Hepatocyte (in vitro differentiated cells): Measurements from ENCODE around the gene SLC12A8. TPM values are rescaled to one million over a fixed set of nuclear protein-coding genes. Genes with fewer than 3 reads are reported as not detected.

Experiments
- DNase-seq: peaks from one replicate; pipeline ENCODE4 v3.0.0-alpha.2; 2016; ENCODE audit warnings: low spot score
- H2AFZ ChIP-seq: fragments of 200-600 bp; sonication (generic); 2 replicates; pipeline ENCODE4 v1.6.0; 2016; ENCODE audit warnings: antibody characterized with exemption, mild to moderate bottlenecking
- H3K27ac ChIP-seq: fragments of 200-600 bp; sonication (generic); 2 replicates; pipeline ENCODE4 v1.5.1; 2016; ENCODE audit warnings: mild to moderate bottlenecking
- H3K27me3 ChIP-seq: fragments of 200-600 bp; sonication (generic); 2 replicates; pipeline ENCODE4 v1.6.1; 2016
- H3K36me3 ChIP-seq: fragments of 200-600 bp; sonication (generic); replicated peaks from 2 replicates; pipeline ENCODE4 v1.5.1; 2016; ENCODE audit warnings: low read depth; ENCODE audit not compliant: insufficient read depth
- H3K4me1 ChIP-seq: fragments of 200-600 bp; sonication (generic); 2 replicates; pipeline ENCODE4 v1.5.1; 2016; ENCODE audit warnings: mild to moderate bottlenecking, moderate library complexity; ENCODE audit not compliant: insufficient read depth
- H3K4me2 ChIP-seq: fragments of 200-600 bp; sonication (generic); 2 replicates; pipeline ENCODE4 v1.6.0; 2016
- H3K4me3 ChIP-seq: fragments of 200-600 bp; sonication (generic); 2 replicates; pipeline ENCODE4 v1.5.1; 2016; ENCODE audit warnings: mild to moderate bottlenecking
- H3K79me2 ChIP-seq: fragments of 200-600 bp; sonication (generic); 2 replicates; pipeline ENCODE4 v1.6.0; 2017; ENCODE audit warnings: mild to moderate bottlenecking
- H3K9me2 ChIP-seq: fragments of 200-600 bp; sonication (generic); replicated peaks from 2 replicates; pipeline ENCODE4 v1.6.0; 2017; ENCODE audit warnings: mild to moderate bottlenecking; ENCODE audit not compliant: insufficient read depth
- H3K9me3 ChIP-seq: fragments of 200-600 bp; sonication (generic); 2 replicates; pipeline ENCODE4 v1.5.1; 2016; ENCODE audit warnings: low read depth, mild to moderate bottlenecking
- H4K20me1 ChIP-seq: fragments of 200-600 bp; sonication (generic); 2 replicates; pipeline ENCODE4 v1.6.0; 2016; ENCODE audit warnings: mild to moderate bottlenecking; ENCODE audit not compliant: insufficient read depth, poor library complexity, severe bottlenecking
- CTCF ChIP-seq: fragments of 200-600 bp; sonication (generic); IDR thresholded peaks from 2 replicates; pipeline ENCODE4 v1.5.1; 2016; ENCODE audit warnings: antibody characterized with exemption, mild to moderate bottlenecking; ENCODE audit not compliant: poor library complexity
- EZH2 ChIP-seq: fragments of 200-600 bp; sonication (generic); IDR thresholded peaks from 2 replicates; pipeline ENCODE4 v1.6.1; 2016; ENCODE audit warnings: antibody characterized with exemption, mild to moderate bottlenecking, borderline replicate concordance
- EZH2phosphoT487 ChIP-seq: fragments of 200-600 bp; sonication (generic); IDR thresholded peaks from one replicate; pipeline ENCODE4 v1.6.1; 2018; ENCODE audit warnings: antibody characterized with exemption, mild to moderate bottlenecking, low read depth, moderate library complexity; ENCODE audit not compliant: unreplicated experiment, severe bottlenecking
- WGBS: methylation state at CpG from one replicate; pipeline ENCODE4 v1.1.6; 2016; ENCODE audit warnings: low lambda C conversion rate; ENCODE audit errors: missing lambda C conversion rate; 5-methylcytosine and 5-hydroxymethylcytosine counted together
- polyA plus RNA-seq: library from polyadenylated mRNA; unstranded; fragments of >200 nt; fragmentation: Nextera tagmentation; extraction: Ambion mirVana; gene quantifications from 2 replicates; pipeline ENCODE4 v1.2.1, GENCODE V29; 2016
- total RNA-seq: library from RNA; depleted of rRNA; stranded (reverse); fragments of >200 nt; gene quantifications from 2 replicates; pipeline ENCODE4 v1.2.3, GENCODE V29; 2014

Gene SLC12A8
- total and polyA plus RNA-seq, 2 experiments from 2014 or later, result 18.9 to 20.0 TPM

- no peaks in the 10 kb centered on the region for H3K9me2 ChIP-seq
- no peak overlapping the region for H3K4me2 ChIP-seq
- no peaks in the 10 kb centered on the region for H3K27me3 ChIP-seq
- H2AFZ ChIP-seq, result no peak overlapping the region
- no peak overlapping the region for H3K4me3 ChIP-seq
- no peaks in the 10 kb centered on the region for H3K36me3 ChIP-seq
- no peaks in the 10 kb centered on the region for H4K20me1 ChIP-seq
- WGBS, result 67% methylated on average over 6 of the region's 6 CpGs
- H3K79me2 ChIP-seq, result no peaks in the 10 kb centered on the region
- H3K27ac ChIP-seq, result peak overlapping the region; percentile 48
- TF ChIP-seq EZH2phosphoT487, result no peak
- no peak for TF ChIP-seq CTCF
- TF ChIP-seq EZH2, result no peak
- peak; percentile 41 for DNase-seq
- H3K4me1 ChIP-seq, result peaks cover 29% of the 10 kb centered on the region
- no peaks in the 10 kb centered on the region for H3K9me3 ChIP-seq
These were observed 96.1 kb downstream of the SLC12A8 start for GRCh38 chr3:125116311-125117080.

GRCh38 chr3:125115640-125116039 is 96.9 kb downstream of the SLC12A8 start:
- TF ChIP-seq CTCF (no peak), EZH2phosphoT487 (no peak), EZH2 (no peak)
- Histone ChIP-seq H3K36me3 (no peaks in the 10 kb centered on the region), H3K4me1 (peaks cover 25% of the 10 kb centered on the region), H3K27me3 (no peaks in the 10 kb centered on the region), H3K79me2 (no peaks in the 10 kb centered on the region), H3K27ac (peak overlapping the region; percentile 25), H3K9me3 (no peaks in the 10 kb centered on the region), H2AFZ (no peak overlapping the region), H3K4me3 (no peak overlapping the region), H3K9me2 (no peaks in the 10 kb centered on the region), H4K20me1 (no peaks in the 10 kb centered on the region), H3K4me2 (no peak overlapping the region)
- DNase-seq, result no peak
- 57% methylated on average over 9 of the region's 9 CpGs for WGBS

- no peak overlapping the region for H3K27ac ChIP-seq
- no peaks in the 10 kb centered on the region for H3K9me2 ChIP-seq
- 87% methylated on average over 1 of the region's 1 CpG for WGBS
- no peak overlapping the region for H3K4me2 ChIP-seq
- peaks cover 15% of the 10 kb centered on the region for H3K4me1 ChIP-seq
- no peaks in the 10 kb centered on the region for H3K79me2 ChIP-seq
- TF ChIP-seq CTCF, result no peak
- no peak for TF ChIP-seq EZH2phosphoT487
- TF ChIP-seq EZH2, result no peak
- H3K9me3 ChIP-seq, result no peaks in the 10 kb centered on the region
- DNase-seq, result no peak
- no peaks in the 10 kb centered on the region for H3K36me3 ChIP-seq
- no peak overlapping the region for H2AFZ ChIP-seq
- no peaks in the 10 kb centered on the region for H4K20me1 ChIP-seq
- no peaks in the 10 kb centered on the region for H3K27me3 ChIP-seq
- no peak overlapping the region for H3K4me3 ChIP-seq
These were observed 99.6 kb downstream of the SLC12A8 start for GRCh38 chr3:125112981-125113380.
